GM10248 (cell line): ENCODE data around the gene PMIS2.
A peak's percentile ranks its signal among the peaks of the same experiment; 100 is the strongest.
"Not testable (repeated sequence)": the region's sequence is repeated elsewhere in the genome, so short reads cannot be mapped to it uniquely, and the experiment has no call there.

Experiments
- CTCF ChIA-PET: fragments of 300-600 bp; sonication (Branson Sonifier 250); formaldehyde crosslinking; extraction: SDS; loops from one replicate; lab custom pipeline; 2021; ENCODE audit warnings: antibody characterized with exemption; lab: Yijun Ruan, JAX
- POLR2A ChIA-PET: fragments of 350-650 bp; sonication (Branson Sonifier 250); formaldehyde crosslinking; extraction: SDS; loops from one replicate; lab custom pipeline; 2020; ENCODE audit warnings: antibody characterized with exemption; lab: Yijun Ruan, JAX
- DNase-seq: peaks from one replicate; pipeline ENCODE4 v3.0.0; 2012; ENCODE audit errors: extremely low spot score
- TF ChIP-seq, protein P1 (sequence below): IDR thresholded peaks from 2 replicates; pipeline ENCODE4 v1.5.1; 2012; ENCODE audit warnings: mild to moderate bottlenecking, low read depth; ENCODE audit errors: extremely low read depth, missing control alignments, control extremely low read depth

Gene PMIS2

DNA sequence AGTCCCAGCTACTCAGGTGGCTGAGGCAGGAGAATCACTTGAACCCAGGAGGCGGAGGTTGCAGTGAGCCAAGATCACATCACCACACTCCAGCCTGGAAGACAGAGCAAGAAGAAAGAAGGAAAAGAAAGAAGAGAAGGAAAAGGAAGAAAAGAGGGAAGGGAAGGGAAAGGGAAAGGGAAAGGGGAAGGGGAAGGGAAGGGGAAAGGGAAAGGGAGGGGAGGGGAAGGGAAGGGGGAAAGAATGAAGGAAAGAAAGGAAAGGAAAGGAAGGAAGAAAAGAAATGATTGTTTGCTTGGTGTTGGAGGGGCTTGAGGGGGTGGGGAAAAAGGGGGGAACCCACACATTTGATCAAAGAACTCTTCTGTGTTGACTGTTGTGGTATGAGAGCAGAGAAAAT lies 10.0 kb downstream of the PMIS2 start:
- TF ChIP-seq, protein P1, sequence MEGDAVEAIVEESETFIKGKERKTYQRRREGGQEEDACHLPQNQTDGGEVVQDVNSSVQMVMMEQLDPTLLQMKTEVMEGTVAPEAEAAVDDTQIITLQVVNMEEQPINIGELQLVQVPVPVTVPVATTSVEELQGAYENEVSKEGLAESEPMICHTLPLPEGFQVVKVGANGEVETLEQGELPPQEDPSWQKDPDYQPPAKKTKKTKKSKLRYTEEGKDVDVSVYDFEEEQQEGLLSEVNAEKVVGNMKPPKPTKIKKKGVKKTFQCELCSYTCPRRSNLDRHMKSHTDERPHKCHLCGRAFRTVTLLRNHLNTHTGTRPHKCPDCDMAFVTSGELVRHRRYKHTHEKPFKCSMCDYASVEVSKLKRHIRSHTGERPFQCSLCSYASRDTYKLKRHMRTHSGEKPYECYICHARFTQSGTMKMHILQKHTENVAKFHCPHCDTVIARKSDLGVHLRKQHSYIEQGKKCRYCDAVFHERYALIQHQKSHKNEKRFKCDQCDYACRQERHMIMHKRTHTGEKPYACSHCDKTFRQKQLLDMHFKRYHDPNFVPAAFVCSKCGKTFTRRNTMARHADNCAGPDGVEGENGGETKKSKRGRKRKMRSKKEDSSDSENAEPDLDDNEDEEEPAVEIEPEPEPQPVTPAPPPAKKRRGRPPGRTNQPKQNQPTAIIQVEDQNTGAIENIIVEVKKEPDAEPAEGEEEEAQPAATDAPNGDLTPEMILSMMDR: no peak
- POLR2A ChIA-PET: no interaction called here
- CTCF ChIA-PET: interaction anchor here (2.7 kb wide), 1 partner anchor 11 kb away, joined by 14 read pairs; no protein-coding TSS in a partner anchor
- DNase-seq: no peak

DNA sequence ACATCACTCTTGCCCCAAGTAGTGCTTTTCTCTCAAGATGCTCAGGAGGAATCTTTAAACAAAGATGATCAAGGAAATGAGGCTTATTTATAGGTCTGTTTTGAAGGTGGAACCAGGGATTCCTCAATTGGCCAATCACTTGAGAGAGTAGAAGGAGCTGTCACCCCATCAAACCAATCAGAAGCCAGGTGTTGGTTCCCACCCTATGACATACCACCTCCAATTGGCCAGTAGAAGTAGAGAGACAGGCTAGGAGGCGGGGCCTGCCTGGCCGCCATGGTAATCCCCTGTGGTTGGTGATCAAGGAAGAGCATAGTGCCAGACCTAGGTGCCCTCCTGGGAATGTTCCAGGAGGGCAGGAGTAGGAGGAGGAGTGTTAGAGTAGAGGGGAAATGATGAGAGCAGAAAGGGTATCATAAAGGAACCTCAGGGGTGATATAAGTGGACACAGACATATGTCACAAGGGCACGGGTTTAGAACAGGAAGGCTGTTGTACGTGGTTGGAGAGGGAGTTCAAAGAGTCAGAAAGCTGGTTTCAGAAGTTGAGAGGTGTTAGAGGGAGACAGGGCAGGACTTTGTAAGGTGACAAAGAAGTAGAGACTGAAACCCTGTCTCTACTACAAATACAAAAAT lies 10.5 kb downstream of the PMIS2 start:
- TF ChIP-seq, protein P1: no peak
- DNase-seq: peak; percentile 75
- POLR2A ChIA-PET: interaction anchor here (1.2 kb wide), 1 partner anchor 47 kb away, joined by 3 read pairs; no protein-coding TSS in a partner anchor
- CTCF ChIA-PET: interaction anchor here (1.0 to 3.3 kb wide), 3 partner anchors 11 to 86 kb away, joined by 4 to 14 read pairs (median 10); no protein-coding TSS in a partner anchor

DNA sequence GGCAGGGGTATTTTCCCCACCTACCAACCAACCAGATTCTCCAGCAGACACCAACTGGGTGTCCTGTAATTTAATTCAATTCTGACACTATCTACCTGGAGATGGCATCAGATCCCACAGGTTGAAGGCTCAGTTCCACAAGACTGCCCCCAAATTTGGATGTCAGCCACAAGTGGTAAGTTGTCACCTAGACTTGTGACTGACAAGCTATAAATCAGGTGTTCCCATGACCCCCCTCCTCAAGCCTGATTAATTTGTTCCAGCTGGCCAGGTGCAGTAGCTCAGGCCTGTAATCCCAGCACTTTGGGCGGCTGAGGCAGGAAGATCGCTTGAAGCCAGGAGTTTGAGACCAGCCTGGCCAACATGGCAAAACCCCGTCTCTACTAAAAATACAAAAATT lies 16.0 kb downstream of the PMIS2 start:
- ChIA-PET CTCF (interaction anchor here (1.9 to 2.4 kb wide), 2 partner anchors 10 to 92 kb away, joined by 7 to 14 read pairs; no protein-coding TSS in a partner anchor), POLR2A (no interaction called here)
- TF ChIP-seq, protein P1: no peak
- no peak for DNase-seq

DNA sequence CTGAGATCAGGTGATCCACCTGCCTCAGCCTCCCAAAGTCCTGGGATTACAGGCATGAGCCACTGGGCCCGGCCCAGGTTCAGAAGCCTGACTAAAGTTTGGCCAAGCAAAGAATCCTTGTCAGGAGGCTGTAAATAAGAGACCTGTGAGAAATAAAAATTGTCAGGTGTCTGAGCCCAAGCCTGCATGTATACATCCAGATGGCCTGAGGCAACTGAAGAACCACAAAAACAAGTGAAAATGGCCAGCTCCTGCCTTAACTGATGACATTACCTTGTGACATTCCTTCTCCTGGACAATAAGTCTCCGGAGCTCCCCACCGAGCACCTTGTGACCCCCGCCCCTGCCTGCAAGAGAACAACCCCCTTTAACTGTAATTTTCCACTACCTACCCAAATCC lies 18.5 kb downstream of the PMIS2 start:
- DNase-seq, POLR2A ChIA-PET: not testable (repeated sequence)
- CTCF ChIA-PET: interaction anchor here (0.9 to 4.6 kb wide), 4 partner anchors 12 to 94 kb away, joined by 3 to 24 read pairs (median 4); no protein-coding TSS in a partner anchor

DNA sequence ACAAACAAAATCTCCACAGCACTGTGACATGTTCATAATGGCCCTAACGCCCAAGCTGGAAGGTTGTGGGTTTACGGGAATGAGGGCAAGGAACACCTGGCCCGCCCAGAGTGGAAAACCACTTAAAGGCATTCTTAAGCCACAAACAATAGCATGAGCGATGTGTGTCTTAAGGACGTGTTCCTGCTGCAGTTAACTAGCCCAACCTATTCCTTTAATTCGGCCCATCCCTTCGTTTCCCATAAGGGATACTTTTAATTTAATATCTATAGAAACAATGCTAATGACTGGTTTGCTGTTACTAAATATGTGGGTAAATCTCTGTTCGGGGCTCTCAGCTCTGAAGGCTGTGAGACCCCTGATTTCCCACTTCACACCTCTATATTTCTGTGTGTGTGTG lies 21.2 kb downstream of the PMIS2 start:
- POLR2A ChIA-PET: not testable (repeated sequence)

DNA sequence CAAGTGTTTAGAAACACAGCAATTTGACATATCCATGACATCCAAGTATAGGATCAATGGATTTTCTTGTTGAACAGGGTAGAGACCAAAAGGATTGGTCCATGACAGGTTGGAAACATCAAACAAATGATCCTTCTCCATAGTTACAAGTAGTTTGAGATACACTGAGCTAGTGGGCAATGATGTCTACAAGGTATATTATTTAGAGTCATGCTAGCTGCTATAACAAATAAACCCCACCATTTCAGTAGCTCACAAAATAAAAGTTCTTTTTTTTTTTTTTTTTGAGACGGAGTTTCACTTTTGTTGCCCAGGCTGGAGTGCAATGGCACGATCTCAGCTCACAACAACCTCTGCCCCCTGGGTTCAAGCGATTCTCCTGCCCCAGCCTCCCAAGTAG lies 21.7 kb downstream of the PMIS2 start:
- ChIA-PET POLR2A (no interaction called here), CTCF (interaction anchor here (1.1 to 4.1 kb wide), 4 partner anchors 11 to 97 kb away, joined by 3 to 23 read pairs (median 10); no protein-coding TSS in a partner anchor)

More for the DNA sequence above, 21.2 kb downstream of the PMIS2 start:
- CTCF ChIA-PET: interaction anchor here (1.2 to 4.6 kb wide), 4 partner anchors 10 to 97 kb away, joined by 4 to 24 read pairs (median 18); no protein-coding TSS in a partner anchor
- DNase-seq: not testable (repeated sequence)

DNA sequence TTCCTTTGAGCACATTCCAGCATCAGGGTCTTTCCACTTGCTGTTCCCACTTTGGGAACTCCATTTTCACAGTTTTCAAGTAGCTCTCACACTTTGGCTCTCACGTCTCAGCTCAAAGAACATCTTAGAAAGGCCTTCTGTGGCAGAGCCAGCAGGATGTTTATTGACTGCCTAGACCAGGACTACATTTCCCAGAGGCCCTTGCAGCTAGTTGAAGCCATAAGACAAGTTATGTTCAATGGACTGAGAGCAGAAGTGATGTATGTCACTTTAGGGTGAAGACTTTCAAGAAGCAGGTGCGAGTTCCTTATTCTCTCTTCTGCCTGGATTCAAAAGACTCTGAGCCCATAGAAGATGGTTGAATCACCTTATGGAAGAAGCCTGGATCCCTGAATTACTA lies 22.3 kb downstream of the PMIS2 start:
- ChIA-PET CTCF (interaction anchor here (1.1 to 4.1 kb wide), 4 partner anchors 11 to 98 kb away, joined by 3 to 23 read pairs (median 10); no protein-coding TSS in a partner anchor), POLR2A (no interaction called here)
- TF ChIP-seq, protein P1: no peak
- peak; percentile 44 for DNase-seq

More for the DNA sequence above, 21.7 kb downstream of the PMIS2 start:
- TF ChIP-seq, protein P1: no peak
- no peak for DNase-seq
